PC-3 (cell line): ENCODE measurements around the gene DGKD.

Experiments used
- CTCF ChIP-seq: fragments of 300-600 bp; sonication (generic); conservative IDR thresholded peaks from 2 replicates; pipeline ENCODE4 v1.5.1; 2017; ENCODE audit warnings: antibody characterized with exemption, low read depth, mild to moderate bottlenecking, low read length
- EZH2 ChIP-seq: fragments of 300-600 bp; sonication (generic); IDR thresholded peaks from one replicate; pipeline ENCODE4 v1.6.1; 2017; ENCODE audit warnings: antibody characterized with exemption, mild to moderate bottlenecking, low read length; ENCODE audit not compliant: unreplicated experiment

DNA sequence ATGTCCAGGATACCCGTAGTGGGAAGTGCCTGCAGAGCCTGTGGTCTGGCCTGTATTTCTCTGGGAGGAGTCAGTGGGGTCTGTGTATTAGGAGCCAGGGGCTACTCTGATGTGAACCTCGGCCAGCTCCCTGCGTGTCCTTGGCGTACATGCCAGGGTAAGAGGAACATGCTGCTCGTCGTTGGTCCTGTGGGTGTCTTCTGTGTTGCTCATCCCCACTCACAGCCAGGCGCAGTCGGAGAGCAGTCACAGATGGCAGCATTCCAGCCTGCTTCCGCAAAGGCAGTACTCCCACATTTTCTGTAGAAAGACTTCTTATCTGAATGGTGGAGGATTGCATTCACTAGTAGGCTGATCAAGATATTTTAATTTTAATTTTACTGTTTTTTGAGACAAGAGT, 84.9 kb downstream of the DGKD start:
- TF ChIP-seq CTCF (no peak), EZH2 (no peak)
